GM23338 (cell line): ENCODE results near the gene ARRDC1.

Experiments used
- POLR2AphosphoS5 ChIP-seq: IDR thresholded peaks from 2 replicates; pipeline ENCODE4 v1.6.1; 2016; ENCODE audit warnings: antibody characterized with exemption, low read depth
- TF ChIP-seq, protein P1 (sequence below), 2 experiments: fragments of 200-600 bp in 1 of 2; sonication (generic) in 1 of 2; conservative IDR thresholded peaks; 2 replicates each; pipeline versions ENCODE4 v1.5.1 to v1.6.1; 2016 to 2017; ENCODE audit warnings: antibody characterized with exemption in 2 of 2, low read depth in 2 of 2, mild to moderate bottlenecking in 2 of 2, moderate library complexity in 1 of 2

DNA sequence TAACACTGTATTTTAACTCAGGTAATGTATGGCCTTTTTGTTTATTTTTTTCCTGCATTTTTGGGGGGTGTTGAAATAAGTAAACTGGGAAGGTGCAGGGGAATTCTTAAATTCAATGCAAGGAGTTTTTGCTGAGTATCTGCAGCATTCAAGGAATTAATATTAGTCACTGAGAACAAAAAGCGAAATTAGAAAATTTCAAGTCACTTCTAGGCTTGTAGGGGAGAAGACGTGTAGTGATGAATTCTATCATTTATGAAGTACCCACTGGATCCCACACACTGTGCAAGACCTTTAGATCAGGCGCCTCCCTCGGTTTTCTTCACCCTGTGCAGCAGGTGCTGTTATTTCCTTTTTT, 14.5 kb downstream of the ARRDC1 start:
- TF ChIP-seq, protein P1, sequence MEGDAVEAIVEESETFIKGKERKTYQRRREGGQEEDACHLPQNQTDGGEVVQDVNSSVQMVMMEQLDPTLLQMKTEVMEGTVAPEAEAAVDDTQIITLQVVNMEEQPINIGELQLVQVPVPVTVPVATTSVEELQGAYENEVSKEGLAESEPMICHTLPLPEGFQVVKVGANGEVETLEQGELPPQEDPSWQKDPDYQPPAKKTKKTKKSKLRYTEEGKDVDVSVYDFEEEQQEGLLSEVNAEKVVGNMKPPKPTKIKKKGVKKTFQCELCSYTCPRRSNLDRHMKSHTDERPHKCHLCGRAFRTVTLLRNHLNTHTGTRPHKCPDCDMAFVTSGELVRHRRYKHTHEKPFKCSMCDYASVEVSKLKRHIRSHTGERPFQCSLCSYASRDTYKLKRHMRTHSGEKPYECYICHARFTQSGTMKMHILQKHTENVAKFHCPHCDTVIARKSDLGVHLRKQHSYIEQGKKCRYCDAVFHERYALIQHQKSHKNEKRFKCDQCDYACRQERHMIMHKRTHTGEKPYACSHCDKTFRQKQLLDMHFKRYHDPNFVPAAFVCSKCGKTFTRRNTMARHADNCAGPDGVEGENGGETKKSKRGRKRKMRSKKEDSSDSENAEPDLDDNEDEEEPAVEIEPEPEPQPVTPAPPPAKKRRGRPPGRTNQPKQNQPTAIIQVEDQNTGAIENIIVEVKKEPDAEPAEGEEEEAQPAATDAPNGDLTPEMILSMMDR (conservative IDR thresholded peaks at IDR 0.05; ENCODE audit: low read depth in 2 of 2) = no peak
- no peak for TF ChIP-seq POLR2AphosphoS5
